ENCODE data around the gene IRX4. TPM values are rescaled to one million over a fixed set of nuclear protein-coding genes. Genes with fewer than 3 reads are reported as not detected.

IRX4 gene
- polyA plus RNA-seq, 1 experiment = not detected

DNA sequence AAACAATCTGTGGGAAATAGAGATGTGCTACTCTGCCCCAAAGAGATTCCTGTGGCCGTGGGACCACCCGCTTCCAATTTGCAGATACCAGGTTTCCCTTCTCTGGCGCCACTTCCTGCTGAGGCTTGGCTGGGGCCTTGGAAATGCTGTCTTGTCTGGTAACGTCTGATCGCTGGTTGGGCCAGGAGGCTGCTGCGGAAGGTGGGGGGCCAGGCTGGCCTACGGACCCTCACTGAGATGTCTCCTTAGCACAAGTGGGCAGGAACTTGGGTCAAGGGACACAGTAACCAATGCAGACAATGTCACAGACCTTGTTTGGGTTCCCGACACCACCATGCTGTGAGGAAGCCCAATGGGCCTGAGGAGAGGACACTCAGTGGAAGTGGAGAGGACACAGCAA, 31.7 kb upstream of the IRX4 start:
- H3K27ac ChIP-seq (ENCODE audit: low read depth, low read length) = no peak overlapping the region
- no peak for DNase-seq (ENCODE audit: low read depth, low spot score)
- peaks cover 15% of the 10 kb centered on the region; the same call in 1 of the 2 replicates for H3K9me3 ChIP-seq (ENCODE audit: control insufficient read depth, insufficient read depth, low read length)
- POLR2A ChIA-PET = no interaction called here
- TF ChIP-seq, protein P1, sequence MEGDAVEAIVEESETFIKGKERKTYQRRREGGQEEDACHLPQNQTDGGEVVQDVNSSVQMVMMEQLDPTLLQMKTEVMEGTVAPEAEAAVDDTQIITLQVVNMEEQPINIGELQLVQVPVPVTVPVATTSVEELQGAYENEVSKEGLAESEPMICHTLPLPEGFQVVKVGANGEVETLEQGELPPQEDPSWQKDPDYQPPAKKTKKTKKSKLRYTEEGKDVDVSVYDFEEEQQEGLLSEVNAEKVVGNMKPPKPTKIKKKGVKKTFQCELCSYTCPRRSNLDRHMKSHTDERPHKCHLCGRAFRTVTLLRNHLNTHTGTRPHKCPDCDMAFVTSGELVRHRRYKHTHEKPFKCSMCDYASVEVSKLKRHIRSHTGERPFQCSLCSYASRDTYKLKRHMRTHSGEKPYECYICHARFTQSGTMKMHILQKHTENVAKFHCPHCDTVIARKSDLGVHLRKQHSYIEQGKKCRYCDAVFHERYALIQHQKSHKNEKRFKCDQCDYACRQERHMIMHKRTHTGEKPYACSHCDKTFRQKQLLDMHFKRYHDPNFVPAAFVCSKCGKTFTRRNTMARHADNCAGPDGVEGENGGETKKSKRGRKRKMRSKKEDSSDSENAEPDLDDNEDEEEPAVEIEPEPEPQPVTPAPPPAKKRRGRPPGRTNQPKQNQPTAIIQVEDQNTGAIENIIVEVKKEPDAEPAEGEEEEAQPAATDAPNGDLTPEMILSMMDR (IDR thresholded peaks at IDR 0.05; ENCODE audit: low read depth, low read length) = no peak
- H3K4me3 ChIP-seq (ENCODE audit: low read depth, low read length) = no peak overlapping the region
- CTCF ChIA-PET = no interaction called here
- H3K27me3 ChIP-seq (ENCODE audit: control insufficient read depth, insufficient read depth, low read length) = no peaks in the 10 kb centered on the region

DNA sequence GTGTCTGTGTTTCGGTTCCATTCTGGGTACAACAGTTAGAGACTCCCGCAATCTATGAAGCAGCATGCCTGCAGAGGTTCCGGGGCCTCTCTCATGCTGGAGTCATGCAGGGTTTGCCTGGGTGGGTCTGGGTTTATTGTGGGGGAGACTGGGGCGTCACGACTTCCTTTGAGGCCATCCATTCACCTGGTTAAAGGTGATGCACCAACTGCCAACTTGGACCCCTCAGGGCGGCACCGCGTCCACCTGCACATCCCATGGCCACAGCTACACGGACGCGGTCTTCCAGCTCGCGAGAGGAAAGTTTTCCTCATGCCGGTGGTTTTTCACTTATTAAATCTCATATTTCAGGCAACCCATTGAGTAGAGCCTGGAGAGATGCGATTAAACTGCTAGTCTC, 30.9 kb upstream of the IRX4 start:
- TF ChIP-seq, protein P1 (IDR thresholded peaks at IDR 0.05; ENCODE audit: low read depth, low read length) = no peak
- no peak for DNase-seq (ENCODE audit: low read depth, low spot score)
- POLR2A ChIA-PET = no interaction called here
- CTCF ChIA-PET = no interaction called here
- H3K27me3 ChIP-seq (ENCODE audit: control insufficient read depth, insufficient read depth, low read length) = no peaks in the 10 kb centered on the region
- no peak overlapping the region for H3K27ac ChIP-seq (ENCODE audit: low read depth, low read length)
- H3K9me3 ChIP-seq (ENCODE audit: control insufficient read depth, insufficient read depth, low read length) = peaks cover 15% of the 10 kb centered on the region; the same call in 1 of the 2 replicates
- no peak overlapping the region for H3K4me3 ChIP-seq (ENCODE audit: low read depth, low read length)

DNA sequence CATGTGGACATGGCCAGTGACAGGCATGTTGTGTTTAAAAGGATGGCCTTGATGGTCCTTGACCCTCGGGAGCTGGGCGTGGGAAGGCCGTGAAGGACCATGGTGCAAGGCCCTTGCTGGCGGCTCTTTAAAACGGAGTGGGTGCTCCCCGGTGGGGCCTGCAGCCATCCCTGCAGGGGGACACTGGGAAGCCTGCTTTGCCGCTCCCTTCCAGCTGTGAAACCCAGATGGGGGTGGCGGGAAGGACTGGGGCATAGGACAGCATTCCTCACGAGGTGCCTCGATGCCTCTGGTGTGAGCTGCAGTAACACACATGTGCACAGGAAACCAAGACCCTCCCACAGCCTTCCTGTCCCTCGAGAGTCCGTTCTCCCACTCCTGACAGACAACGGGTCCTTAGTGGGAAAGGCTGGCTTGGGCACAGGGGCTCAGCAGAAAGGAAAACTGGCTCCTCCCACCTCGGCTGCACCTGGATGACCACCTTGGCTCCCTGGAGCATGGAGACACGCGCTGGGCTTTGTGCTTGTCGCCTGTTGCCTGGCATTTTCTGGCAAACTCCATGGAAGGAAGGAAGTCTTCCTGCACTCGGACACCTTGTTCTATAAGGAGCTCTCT, 30.3 kb upstream of the IRX4 start:
- no peak for DNase-seq (ENCODE audit: low read depth, low spot score)
- H3K27ac ChIP-seq (ENCODE audit: low read depth, low read length) = no peak overlapping the region
- H3K4me3 ChIP-seq (ENCODE audit: low read depth, low read length) = no peak overlapping the region
- H3K9me3 ChIP-seq (ENCODE audit: control insufficient read depth, insufficient read depth, low read length) = peaks cover 15% of the 10 kb centered on the region; the same call in 1 of the 2 replicates
- CTCF ChIA-PET = no interaction called here
- TF ChIP-seq, protein P1 (IDR thresholded peaks at IDR 0.05; ENCODE audit: low read depth, low read length) = no peak
- POLR2A ChIA-PET = no interaction called here
- no peaks in the 10 kb centered on the region for H3K27me3 ChIP-seq (ENCODE audit: control insufficient read depth, insufficient read depth, low read length)

DNA sequence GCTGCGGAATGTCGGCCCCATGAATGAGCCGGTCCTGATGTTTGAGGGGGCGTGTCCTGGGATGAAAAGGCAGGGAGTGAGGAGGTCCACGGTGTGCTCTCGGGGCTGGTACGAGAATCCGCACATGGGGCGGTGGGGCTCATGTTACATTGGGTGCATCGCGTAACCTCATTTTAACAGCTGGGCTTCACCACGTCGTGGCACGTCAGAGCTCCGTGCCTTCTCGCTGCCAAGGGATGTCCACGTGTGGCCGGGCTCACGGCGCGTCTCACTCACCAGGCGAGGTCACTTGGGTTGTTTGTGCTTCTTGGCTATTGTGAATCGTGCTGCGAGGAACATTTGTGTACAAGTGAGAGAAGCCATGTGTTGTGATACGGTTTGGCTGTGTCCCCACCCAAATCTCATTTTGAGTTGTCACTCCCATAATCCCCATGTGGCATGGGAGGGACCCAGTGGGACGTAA, 29.1 kb upstream of the IRX4 start:
- no peaks in the 10 kb centered on the region for H3K27me3 ChIP-seq (ENCODE audit: control insufficient read depth, insufficient read depth, low read length)
- H3K9me3 ChIP-seq (ENCODE audit: control insufficient read depth, insufficient read depth, low read length) = peaks cover 15% of the 10 kb centered on the region; the same call in 1 of the 2 replicates
- CTCF ChIA-PET = no interaction called here
- H3K27ac ChIP-seq (ENCODE audit: low read depth, low read length) = no peak overlapping the region
- no peak overlapping the region for H3K4me3 ChIP-seq (ENCODE audit: low read depth, low read length)
- DNase-seq (ENCODE audit: low read depth, low spot score) = no peak
- TF ChIP-seq, protein P1 (IDR thresholded peaks at IDR 0.05; ENCODE audit: low read depth, low read length) = no peak
- POLR2A ChIA-PET = no interaction called here

DNA sequence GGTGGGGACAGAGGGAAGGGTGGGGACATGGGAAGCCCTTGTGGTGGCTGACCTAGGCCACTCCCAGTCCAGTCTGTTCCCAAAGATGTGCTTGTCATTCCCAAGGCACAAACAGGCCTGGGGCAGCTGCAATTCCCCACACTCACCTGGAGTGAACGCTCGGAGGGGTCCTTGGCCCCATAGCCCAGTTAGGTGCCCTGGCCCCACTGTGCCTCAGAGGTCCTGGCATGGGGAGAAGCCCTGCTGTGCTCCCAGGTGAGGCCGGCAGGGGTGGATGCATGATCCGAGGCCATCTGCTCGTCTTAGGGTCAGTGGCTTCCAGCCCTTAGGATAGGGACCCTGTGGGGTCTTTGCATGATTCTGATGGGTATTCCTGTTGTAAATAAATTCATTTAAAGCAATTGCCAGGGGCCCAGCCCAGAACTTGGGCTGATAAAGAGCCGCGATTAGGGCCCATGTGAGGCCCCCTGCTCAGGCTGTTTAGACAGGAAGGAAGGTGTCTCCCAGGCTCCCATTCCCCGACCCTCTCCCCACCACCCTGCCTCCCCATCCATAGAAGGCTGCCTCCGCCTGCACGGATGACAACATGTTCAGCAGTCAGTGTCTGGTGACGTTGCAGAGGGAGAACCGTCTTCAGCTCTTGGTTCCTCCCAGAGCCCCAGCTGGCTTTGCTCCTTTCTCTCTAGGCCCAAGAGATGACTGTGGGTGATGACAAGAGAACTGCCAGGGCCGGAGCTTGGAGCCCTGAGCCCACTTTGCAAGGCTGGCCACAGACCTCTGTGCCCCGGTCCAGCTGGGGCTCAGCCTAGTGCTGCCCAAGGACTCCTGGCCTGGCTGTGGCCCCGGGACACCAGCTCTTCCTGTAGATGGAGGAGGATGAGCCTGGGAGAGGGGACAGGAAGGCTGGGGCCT, 28.4 kb upstream of the IRX4 start:
- no peak for DNase-seq (ENCODE audit: low read depth, low spot score)
- ChIA-PET POLR2A (no interaction called here), CTCF (no interaction called here)
- Histone ChIP-seq H3K27ac (ENCODE audit: low read depth, low read length) (no peak overlapping the region), H3K9me3 (ENCODE audit: control insufficient read depth, insufficient read depth, low read length) (peaks cover 13% of the 10 kb centered on the region; the same call in 1 of the 2 replicates), H3K27me3 (ENCODE audit: control insufficient read depth, insufficient read depth, low read length) (no peaks in the 10 kb centered on the region), H3K4me3 (ENCODE audit: low read depth, low read length) (no peak overlapping the region)
- TF ChIP-seq, protein P1 (IDR thresholded peaks at IDR 0.05; ENCODE audit: low read depth, low read length) = no peak
